Loucy (cell line): Measurements from ENCODE around the gene ASCL1.

Experiments used
- CTCF ChIP-seq: fragments of 200-600 bp; sonication (generic); conservative IDR thresholded peaks from 2 replicates; pipeline ENCODE4 v1.5.1; 2014; ENCODE audit warnings: mild to moderate bottlenecking, antibody characterized with exemption, low read length
- EZH2phosphoT487 ChIP-seq: fragments of 200-600 bp; IDR thresholded peaks from 2 replicates; pipeline ENCODE4 v1.6.1; 2018; ENCODE audit warnings: antibody characterized with exemption, mild to moderate bottlenecking, moderate library complexity, borderline replicate concordance

- TF ChIP-seq CTCF (no peak), EZH2phosphoT487 (no peak)
These were observed 22.9 kb downstream of the ASCL1 start for GRCh38 chr12:102980350-102980749.
